GM12874 (cell line): ENCODE measurements around the gene NUBPL.

Source experiments
- TF ChIP-seq, protein P1 (sequence below): IDR thresholded peaks from 2 replicates; pipeline ENCODE4 v1.5.1; 2011; ENCODE audit warnings: low read depth, mild to moderate bottlenecking, control low read depth, low read length, moderate library complexity; ENCODE audit not compliant: insufficient read depth

Gene NUBPL

DNA sequence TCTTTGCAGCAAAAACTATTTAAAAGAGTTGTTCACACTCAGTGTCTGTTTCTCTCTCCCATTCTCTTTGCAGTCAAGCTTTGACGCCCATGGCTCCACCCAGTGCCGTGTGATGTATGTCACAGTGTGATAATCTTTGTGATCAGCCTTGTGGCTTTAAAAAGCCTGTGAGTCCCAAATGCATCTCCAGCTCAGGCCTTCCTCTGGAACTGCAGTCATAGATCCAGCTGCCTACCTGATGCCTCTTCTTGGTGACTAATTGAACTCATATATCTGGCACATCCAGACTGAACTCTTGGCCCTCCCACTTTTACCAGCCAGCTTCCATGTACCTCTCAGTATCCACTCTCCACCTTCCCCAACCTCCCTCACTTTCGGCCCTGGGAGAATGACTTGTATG is 333.1 kb downstream of the NUBPL start:
- TF ChIP-seq, protein P1, sequence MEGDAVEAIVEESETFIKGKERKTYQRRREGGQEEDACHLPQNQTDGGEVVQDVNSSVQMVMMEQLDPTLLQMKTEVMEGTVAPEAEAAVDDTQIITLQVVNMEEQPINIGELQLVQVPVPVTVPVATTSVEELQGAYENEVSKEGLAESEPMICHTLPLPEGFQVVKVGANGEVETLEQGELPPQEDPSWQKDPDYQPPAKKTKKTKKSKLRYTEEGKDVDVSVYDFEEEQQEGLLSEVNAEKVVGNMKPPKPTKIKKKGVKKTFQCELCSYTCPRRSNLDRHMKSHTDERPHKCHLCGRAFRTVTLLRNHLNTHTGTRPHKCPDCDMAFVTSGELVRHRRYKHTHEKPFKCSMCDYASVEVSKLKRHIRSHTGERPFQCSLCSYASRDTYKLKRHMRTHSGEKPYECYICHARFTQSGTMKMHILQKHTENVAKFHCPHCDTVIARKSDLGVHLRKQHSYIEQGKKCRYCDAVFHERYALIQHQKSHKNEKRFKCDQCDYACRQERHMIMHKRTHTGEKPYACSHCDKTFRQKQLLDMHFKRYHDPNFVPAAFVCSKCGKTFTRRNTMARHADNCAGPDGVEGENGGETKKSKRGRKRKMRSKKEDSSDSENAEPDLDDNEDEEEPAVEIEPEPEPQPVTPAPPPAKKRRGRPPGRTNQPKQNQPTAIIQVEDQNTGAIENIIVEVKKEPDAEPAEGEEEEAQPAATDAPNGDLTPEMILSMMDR: no peak

DNA sequence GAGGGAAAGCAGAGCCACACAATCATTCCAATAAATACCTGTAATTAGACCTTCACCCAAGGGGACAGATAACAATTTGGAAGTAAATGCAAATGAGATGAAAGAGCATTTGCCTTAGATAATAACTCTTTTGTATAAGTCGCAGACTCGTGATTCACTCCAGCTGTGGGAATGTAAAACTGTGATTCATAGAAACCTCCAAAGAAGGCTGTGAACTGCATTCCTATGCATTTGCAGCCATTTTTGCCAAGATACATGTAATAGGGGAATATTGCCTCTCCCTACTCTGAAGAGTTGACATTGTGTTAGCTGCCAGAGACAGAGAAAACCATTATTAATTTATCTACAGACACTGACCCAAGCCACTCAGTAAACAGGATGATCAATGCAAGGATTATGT is 334.0 kb downstream of the NUBPL start:
- TF ChIP-seq, protein P1: no peak

DNA sequence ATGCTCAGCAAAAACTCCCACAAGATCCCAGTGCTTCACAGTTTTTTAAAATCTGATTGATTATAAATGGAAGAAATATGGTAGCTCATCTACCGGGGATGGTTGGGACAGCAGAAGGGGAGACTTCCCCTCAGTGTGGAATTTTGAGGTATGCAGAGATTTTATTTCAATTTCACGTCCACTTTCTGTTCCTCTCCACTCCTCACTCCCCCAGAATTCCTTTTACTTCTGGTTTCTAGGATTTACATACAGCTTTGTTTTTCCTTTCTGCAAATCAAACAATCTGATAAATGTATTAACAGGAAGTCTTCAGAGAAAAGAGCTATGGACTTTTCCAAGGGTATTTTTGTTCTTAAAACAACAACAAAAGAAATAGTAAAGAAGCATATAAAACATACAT is 334.4 kb downstream of the NUBPL start:
- TF ChIP-seq, protein P1: no peak

DNA sequence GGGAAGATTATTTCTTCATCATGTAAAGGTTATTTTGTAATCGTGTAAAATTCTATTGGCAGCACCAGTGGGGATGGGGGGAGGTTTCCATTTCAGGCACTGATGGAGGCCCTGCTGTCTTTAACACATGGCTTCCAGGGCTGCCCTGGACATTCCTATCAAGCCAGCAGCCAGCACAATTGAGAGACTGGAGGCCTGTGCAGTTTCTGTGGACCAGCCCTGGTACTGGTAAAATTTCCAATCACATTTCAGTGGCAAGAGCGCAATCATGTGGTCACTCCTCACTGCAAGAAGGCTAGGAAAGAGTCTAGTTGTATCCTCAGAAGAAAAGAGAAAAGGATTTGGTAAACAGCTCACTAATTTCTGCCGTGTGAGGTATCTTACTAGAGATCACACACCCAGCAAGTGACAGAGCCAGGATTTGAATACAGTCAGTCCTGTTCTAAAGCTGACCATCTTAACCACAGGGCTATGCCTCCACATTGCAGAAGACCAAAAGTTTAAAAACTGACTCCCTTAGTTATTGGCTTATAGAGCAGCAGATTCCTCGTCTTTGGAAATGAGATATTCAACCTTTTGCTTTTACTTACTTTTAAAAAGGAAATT is 336.5 kb downstream of the NUBPL start:
- TF ChIP-seq, protein P1: no peak

DNA sequence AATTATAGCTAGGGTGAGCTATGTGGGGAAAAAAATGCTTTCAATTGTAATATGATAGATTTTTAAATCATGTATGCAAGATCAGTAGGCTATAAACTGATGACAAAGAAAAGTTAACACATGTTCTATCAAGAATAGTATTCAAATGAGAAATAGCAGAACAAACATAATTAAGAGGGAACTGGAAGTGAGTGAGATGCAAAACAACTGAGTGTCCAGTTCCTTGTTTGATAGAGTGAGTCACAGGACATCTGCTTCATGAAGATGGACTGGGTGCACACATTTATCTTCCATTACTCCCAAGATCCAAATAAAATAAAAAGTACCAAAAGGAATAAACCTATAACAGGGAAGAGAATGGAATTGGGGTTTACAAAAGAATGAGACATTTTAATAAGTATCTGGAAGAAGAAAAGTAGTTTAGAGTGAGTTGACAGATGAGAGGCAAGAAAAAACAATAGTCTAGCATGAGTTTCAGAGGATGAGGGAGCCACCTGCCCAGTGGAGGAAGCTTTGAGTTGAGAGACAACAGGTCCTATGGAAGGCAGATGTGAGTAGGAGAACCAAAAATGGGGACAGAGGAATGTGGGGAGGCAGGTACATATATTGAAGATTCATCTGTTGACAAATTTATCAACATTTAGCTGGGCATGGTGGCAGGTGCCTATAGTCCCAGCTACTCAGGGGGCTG is 337.8 kb downstream of the NUBPL start:
- TF ChIP-seq, protein P1: no peak

DNA sequence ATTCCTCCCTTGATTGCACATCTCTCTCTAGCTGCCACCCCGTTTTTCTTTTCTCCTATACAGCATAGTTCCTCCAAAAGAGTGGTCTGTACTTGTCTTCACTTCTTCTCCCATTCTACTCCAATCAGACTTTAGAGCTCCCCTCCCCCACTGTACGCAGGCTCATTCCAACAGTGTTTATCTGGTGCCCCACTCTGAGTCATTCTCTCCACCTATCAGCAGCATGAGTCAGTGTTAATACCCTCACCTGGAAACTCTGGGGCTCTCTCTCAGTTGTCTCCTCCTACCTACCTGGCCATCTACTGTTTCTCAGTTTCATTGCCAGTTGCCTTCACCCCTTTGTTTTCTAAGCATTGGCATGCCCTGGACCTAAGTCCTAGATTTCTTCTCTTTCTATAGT is 340.8 kb downstream of the NUBPL start:
- TF ChIP-seq, protein P1: no peak

DNA sequence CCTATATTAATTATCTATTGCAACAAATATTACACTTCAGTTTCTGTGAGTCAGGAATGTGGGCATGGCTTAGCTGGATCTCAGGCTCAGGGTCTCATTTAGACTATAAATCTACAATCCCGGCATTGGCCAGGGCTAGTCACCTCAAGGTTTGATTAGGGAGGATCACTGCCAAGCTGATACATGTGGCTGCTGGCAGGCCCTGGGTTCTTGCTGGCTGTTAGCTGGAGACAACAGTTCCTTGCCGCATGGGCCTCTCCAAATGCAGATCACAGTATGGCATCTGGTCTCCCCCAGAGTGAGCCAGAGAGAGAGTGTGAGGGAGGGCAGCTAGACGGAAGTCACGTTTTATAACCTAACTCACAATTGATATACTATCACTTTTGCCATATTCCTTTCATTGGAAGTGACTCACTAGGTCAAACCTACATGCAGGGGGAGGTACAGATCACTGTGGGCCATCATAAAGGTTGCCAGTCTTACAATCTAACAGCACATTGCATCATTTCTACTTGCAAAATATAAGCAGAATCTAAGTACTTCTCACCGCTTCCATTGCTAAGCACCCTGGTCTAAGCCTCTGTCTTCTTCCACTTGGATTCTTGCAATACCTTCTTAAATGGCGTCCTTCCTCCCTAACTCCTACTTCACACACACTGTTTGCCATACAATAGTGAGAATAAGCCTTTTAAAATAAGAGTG is 341.9 kb downstream of the NUBPL start:
- TF ChIP-seq, protein P1: no peak
